Mesendoderm (in vitro differentiated cells): Measurements from ENCODE around the gene BRF1.
A peak's percentile ranks its signal among the peaks of the same experiment; 100 is the strongest.

Experiments used
- DNase-seq: peaks from one replicate; pipeline ENCODE4 v3.0.0; 2013
- H2AK5ac ChIP-seq: 2 replicates; pipeline ENCODE4 v1.6.1; 2013; ENCODE audit warnings: low read length, inconsistent platforms
- H2BK120ac ChIP-seq: 2 replicates; pipeline ENCODE4 v1.6.1; 2013; ENCODE audit warnings: low read depth, mild to moderate bottlenecking, low read length, moderate library complexity, mixed read lengths
- H2BK15ac ChIP-seq: replicated peaks from 2 replicates; pipeline ENCODE4 v1.6.1; 2013; ENCODE audit warnings: low read depth, mild to moderate bottlenecking, moderate library complexity
- H2BK5ac ChIP-seq: 2 replicates; pipeline ENCODE4 v1.6.1; 2013; ENCODE audit warnings: low read length, inconsistent platforms
- H3K18ac ChIP-seq: 2 replicates; pipeline ENCODE4 v1.6.1; 2013; ENCODE audit warnings: mild to moderate bottlenecking, low read length, mixed read lengths
- H3K23ac ChIP-seq: one replicate; pipeline ENCODE4 v1.6.1; 2013; ENCODE audit warnings: low read length
- H3K27ac ChIP-seq: 2 replicates; pipeline ENCODE4 v1.5.1; 2013; ENCODE audit warnings: low read depth, mild to moderate bottlenecking, inconsistent platforms, low read length, moderate library complexity
- H3K27me3 ChIP-seq: 2 replicates; pipeline ENCODE4 v1.6.1; 2013; ENCODE audit warnings: low read length, control low read depth, mild to moderate bottlenecking, inconsistent platforms; ENCODE audit not compliant: insufficient read depth, poor library complexity
- H3K36me3 ChIP-seq: 2 replicates; pipeline ENCODE4 v1.6.1; 2013; ENCODE audit warnings: low read length, inconsistent platforms; ENCODE audit not compliant: control insufficient read depth, insufficient read depth
- H3K4ac ChIP-seq: one replicate; pipeline ENCODE4 v1.6.1; 2013; ENCODE audit warnings: low read depth, mild to moderate bottlenecking, low read length, moderate library complexity
- H3K4me1 ChIP-seq: 2 replicates; pipeline ENCODE4 v1.6.1; 2013; ENCODE audit warnings: low read depth, low read length, inconsistent platforms; ENCODE audit not compliant: control insufficient read depth
- H3K4me2 ChIP-seq: 2 replicates; pipeline ENCODE4 v1.6.1; 2013; ENCODE audit warnings: low read length
- H3K4me3 ChIP-seq: 2 replicates; pipeline ENCODE4 v1.5.1; 2013; ENCODE audit warnings: mild to moderate bottlenecking, low read length
- H3K56ac ChIP-seq: one replicate; pipeline ENCODE4 v1.6.1; 2013; ENCODE audit warnings: low read length
- H3K79me1 ChIP-seq: 2 replicates; pipeline ENCODE4 v1.6.1; 2013; ENCODE audit warnings: low read length, inconsistent platforms
- H3K79me2 ChIP-seq: 2 replicates; pipeline ENCODE4 v1.6.1; 2013; ENCODE audit warnings: mild to moderate bottlenecking, low read length; ENCODE audit not compliant: control insufficient read depth, insufficient read depth
- H3K9ac ChIP-seq: 2 replicates; pipeline ENCODE4 v1.6.1; 2013; ENCODE audit warnings: low read length, inconsistent platforms
- H4K5ac ChIP-seq: one replicate; pipeline ENCODE4 v1.6.1; 2013; ENCODE audit warnings: low read length
- H4K8ac ChIP-seq: one replicate; pipeline ENCODE4 v1.6.1; 2013; ENCODE audit warnings: low read depth, mild to moderate bottlenecking, control low read depth, low read length, moderate library complexity
- WGBS: extraction: QIAGEN DNeasy Blood & Tissue Kit; methylation state at CpG from one replicate; pipeline ENCODE4 v1.1.7; 2013; ENCODE audit warnings: low lambda C conversion rate, missing lambda C conversion rate; ENCODE audit not compliant: insufficient coverage; ENCODE audit errors: extremely low coverage; 5-methylcytosine and 5-hydroxymethylcytosine counted together

The BRF1 gene

DNA sequence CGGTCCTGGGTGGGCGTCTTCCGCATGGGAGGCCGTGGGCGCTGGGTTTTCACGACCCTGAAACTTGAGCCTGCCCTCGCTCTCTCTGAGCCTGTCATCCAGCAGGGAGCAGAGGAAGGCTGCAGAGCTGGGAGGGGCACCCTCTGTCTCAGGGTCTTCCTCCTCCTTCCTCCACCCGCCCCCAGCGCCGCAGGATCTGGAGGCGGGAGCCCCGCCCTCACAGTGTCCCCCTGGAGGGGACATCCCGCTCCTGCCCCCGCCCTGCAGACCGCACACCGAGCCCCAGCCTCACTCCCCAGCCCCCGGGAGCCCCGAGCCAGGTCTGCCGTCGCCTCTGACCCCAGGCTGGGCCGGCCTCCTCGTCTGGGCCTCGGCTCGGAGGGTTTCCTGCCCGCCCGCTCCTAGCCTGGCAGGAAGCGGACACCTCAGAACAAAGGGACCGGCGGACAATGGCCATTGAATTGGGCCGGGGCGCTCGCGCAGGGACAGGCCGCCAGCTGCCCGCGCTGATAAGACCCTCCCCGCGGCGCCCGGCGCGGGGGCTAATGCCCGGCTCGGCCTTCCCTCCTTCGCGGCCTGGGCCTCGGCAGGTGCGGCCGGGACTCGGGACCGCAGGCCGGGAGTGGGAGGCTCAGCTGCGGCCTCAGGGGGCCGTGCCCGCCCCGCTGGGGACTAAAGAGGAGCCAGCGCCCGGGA is 104.4 kb downstream of the BRF1 start:
- Histone ChIP-seq H3K4me1 (peaks cover 7% of the 10 kb centered on the region), H2BK15ac (no peak overlapping the region), H3K23ac (no peak overlapping the region), H4K8ac (no peak overlapping the region), H3K79me2 (no peaks in the 10 kb centered on the region), H3K4me3 (no peak overlapping the region), H3K9ac (peak overlapping the region; percentile 50), H3K27ac (peak overlapping the region; percentile 13), H3K56ac (peak overlapping the region; percentile 76), H2AK5ac (no peak overlapping the region), H3K18ac (peak overlapping the region; percentile 42), H2BK5ac (no peak overlapping the region), H3K4me2 (peak overlapping the region; percentile 14), H4K5ac (no peak overlapping the region), H3K79me1 (no peaks in the 10 kb centered on the region), H3K36me3 (no peaks in the 10 kb centered on the region), H3K27me3 (no peaks in the 10 kb centered on the region), H2BK120ac (no peak overlapping the region), H3K4ac (no peak overlapping the region)
- no CpG with 5 or more reads among the region's 58 CpGs for WGBS
- peak; percentile 79 for DNase-seq

- Histone ChIP-seq H3K79me2 (no peaks in the 10 kb centered on the region), H2BK5ac (peak overlapping the region; percentile 41), H3K4me2 (peak overlapping the region; percentile 14), H3K4ac (no peak overlapping the region), H2BK15ac (no peak overlapping the region), H3K79me1 (no peaks in the 10 kb centered on the region), H3K23ac (no peak overlapping the region), H3K4me3 (no peak overlapping the region), H3K36me3 (no peaks in the 10 kb centered on the region), H3K27me3 (no peaks in the 10 kb centered on the region), H3K9ac (peak overlapping the region; percentile 50), H3K18ac (no peak overlapping the region), H3K27ac (peak overlapping the region; percentile 13), H2AK5ac (peak overlapping the region; percentile 32), H4K8ac (no peak overlapping the region), H2BK120ac (no peak overlapping the region), H4K5ac (no peak overlapping the region), H3K56ac (peak overlapping the region; percentile 76), H3K4me1 (peaks cover 7% of the 10 kb centered on the region)
- WGBS: no CpG with 5 or more reads among the region's 25 CpGs
- DNase-seq: peak; percentile 48
Measured at GRCh38 chr14:105195522-105196264, 105.1 kb downstream of the BRF1 start.

DNA sequence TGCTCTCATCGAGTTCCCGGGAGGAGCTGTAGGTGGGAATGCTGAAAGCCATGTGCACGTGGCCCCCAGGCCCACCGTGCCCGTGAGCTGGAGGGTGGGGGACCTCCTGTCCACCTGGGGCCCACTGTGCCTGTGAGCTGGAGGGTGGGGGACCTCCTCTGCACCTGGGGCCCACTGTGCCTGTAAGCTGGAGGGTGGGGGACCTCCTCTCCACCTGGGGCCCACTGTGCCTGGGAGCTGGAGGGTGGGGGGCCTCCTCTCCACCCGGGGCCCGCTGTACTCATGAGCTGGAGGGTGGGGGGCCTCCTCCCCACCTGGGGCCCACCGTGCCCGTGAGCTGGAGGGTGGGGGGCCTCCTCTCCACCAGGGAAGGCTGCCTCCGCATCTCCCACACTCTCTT is 105.8 kb downstream of the BRF1 start:
- Histone ChIP-seq H3K4ac (no peak overlapping the region), H3K4me1 (peaks cover 7% of the 10 kb centered on the region), H3K79me1 (no peaks in the 10 kb centered on the region), H3K36me3 (no peaks in the 10 kb centered on the region), H3K4me2 (no peak overlapping the region), H2BK120ac (no peak overlapping the region), H3K27me3 (no peaks in the 10 kb centered on the region), H4K5ac (no peak overlapping the region), H2BK15ac (no peak overlapping the region), H2AK5ac (peak overlapping the region; percentile 32), H4K8ac (no peak overlapping the region), H3K23ac (no peak overlapping the region), H3K9ac (no peak overlapping the region), H3K18ac (no peak overlapping the region), H2BK5ac (peak overlapping the region; percentile 41), H3K27ac (no peak overlapping the region), H3K79me2 (no peaks in the 10 kb centered on the region), H3K56ac (peak overlapping the region; percentile 67), H3K4me3 (no peak overlapping the region)
- DNase-seq: no peak
- WGBS: no CpG with 5 or more reads among the region's 10 CpGs

DNA sequence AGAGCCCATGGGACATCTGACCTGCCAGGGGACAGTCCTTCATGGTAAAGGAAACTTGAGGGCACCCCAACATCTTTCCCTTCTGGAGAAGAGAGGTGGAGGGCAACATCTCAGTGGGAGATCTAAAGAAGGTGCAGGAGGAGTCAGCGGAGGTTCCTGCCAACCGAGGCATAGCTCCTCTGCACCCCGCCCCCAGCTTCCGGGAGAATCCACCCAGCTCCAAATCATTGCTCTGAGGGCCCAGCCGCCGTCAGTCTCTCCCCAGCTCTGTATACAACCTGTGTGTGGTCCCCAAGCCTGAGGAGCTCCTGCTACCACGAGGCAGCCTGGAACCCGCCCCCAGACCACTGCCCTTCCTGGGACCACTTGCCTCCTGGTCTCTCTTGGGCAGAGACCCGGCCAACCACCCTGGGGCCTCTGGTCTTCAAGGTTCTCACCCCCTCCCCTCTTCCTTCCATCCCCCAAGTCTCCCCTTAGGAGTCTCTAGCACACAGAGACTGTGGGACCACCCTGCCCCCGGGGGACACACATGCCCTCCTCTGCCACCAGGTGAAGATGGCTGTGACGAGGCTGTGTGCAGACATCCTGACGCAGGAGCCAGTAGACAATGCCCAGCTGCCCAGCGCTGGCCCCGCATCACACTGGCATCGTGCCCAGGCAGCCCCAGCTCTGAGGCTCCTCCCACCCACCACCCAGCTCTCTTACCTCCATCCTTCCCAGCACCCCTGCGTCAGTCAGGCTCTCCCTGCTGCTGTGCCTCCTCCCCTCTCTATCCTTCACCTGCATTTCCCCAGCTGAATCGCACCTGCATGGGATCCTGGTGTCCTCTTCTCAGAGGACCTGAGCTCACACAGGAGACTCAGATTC is 106.7 kb downstream of the BRF1 start:
- DNase-seq: no peak
- Histone ChIP-seq H3K4ac (no peak overlapping the region), H4K5ac (no peak overlapping the region), H3K4me1 (peaks cover 7% of the 10 kb centered on the region), H2AK5ac (no peak overlapping the region), H2BK120ac (no peak overlapping the region), H2BK5ac (no peak overlapping the region), H3K9ac (no peak overlapping the region), H3K23ac (no peak overlapping the region), H3K27ac (no peak overlapping the region), H4K8ac (no peak overlapping the region), H3K79me1 (no peaks in the 10 kb centered on the region), H3K27me3 (no peaks in the 10 kb centered on the region), H3K4me2 (no peak overlapping the region), H3K4me3 (no peak overlapping the region), H3K79me2 (no peaks in the 10 kb centered on the region), H3K36me3 (no peaks in the 10 kb centered on the region), H3K56ac (no peak overlapping the region), H3K18ac (no peak overlapping the region), H2BK15ac (no peak overlapping the region)
- no CpG with 5 or more reads among the region's 17 CpGs for WGBS

- Histone ChIP-seq H3K4me1 (peaks cover 7% of the 10 kb centered on the region), H4K8ac (no peak overlapping the region)
- no peak for DNase-seq
Measured at GRCh38 chr14:105192866-105193731, 107.7 kb downstream of the BRF1 start.

More at GRCh38 chr14:105192866-105193731, 107.7 kb downstream of the BRF1 start:
- Histone ChIP-seq H2BK5ac (no peak overlapping the region), H3K27ac (no peak overlapping the region), H3K79me1 (no peaks in the 10 kb centered on the region), H3K36me3 (no peaks in the 10 kb centered on the region), H2BK120ac (no peak overlapping the region), H3K9ac (no peak overlapping the region), H3K56ac (no peak overlapping the region), H3K79me2 (no peaks in the 10 kb centered on the region), H4K5ac (no peak overlapping the region), H3K4ac (no peak overlapping the region), H3K27me3 (no peaks in the 10 kb centered on the region), H3K23ac (no peak overlapping the region), H2AK5ac (no peak overlapping the region), H3K18ac (no peak overlapping the region), H3K4me3 (no peak overlapping the region), H2BK15ac (no peak overlapping the region), H3K4me2 (no peak overlapping the region)
- WGBS: no CpG with 5 or more reads among the region's 29 CpGs
